Measurements from ENCODE around the gene INPP5A.

The INPP5A gene

GRCh38 chr10:132746386-132746785 lies 208.8 kb downstream of the INPP5A start:
- H3K4me3 ChIP-seq (replicated peaks; ENCODE audit: low read depth, low read length), result no peak overlapping the region
- DNase-seq (ENCODE audit: low read depth), result no peak
- TF ChIP-seq CTCF (IDR thresholded peaks at IDR 0.05; ENCODE audit: low read length, missing control alignments), result no peak

- TF ChIP-seq CTCF (IDR thresholded peaks at IDR 0.05; ENCODE audit: low read length, missing control alignments), result no peak
- DNase-seq (ENCODE audit: low read depth), result no peak
- no peak overlapping the region for H3K4me3 ChIP-seq (replicated peaks; ENCODE audit: low read depth, low read length)
Observed at GRCh38 chr10:132746801-132747625, 209.4 kb downstream of the INPP5A start.

- no peak for DNase-seq (ENCODE audit: low read depth)
- TF ChIP-seq CTCF (IDR thresholded peaks at IDR 0.05; ENCODE audit: low read length, missing control alignments), result no peak
- no peak overlapping the region for H3K4me3 ChIP-seq (replicated peaks; ENCODE audit: low read depth, low read length)
Observed at GRCh38 chr10:132748135-132748534, 210.5 kb downstream of the INPP5A start.

- H3K4me3 ChIP-seq (replicated peaks; ENCODE audit: low read depth, low read length), result no peak overlapping the region
- TF ChIP-seq CTCF (IDR thresholded peaks at IDR 0.05; ENCODE audit: low read length, missing control alignments), result no peak
- DNase-seq (ENCODE audit: low read depth), result no peak
Observed at GRCh38 chr10:132748545-132749370, 211.2 kb downstream of the INPP5A start.

- TF ChIP-seq CTCF (IDR thresholded peaks at IDR 0.05; ENCODE audit: low read length, missing control alignments), result no peak
- H3K4me3 ChIP-seq (replicated peaks; ENCODE audit: low read depth, low read length), result no peak overlapping the region
- no peak for DNase-seq (ENCODE audit: low read depth)
Observed at GRCh38 chr10:132749371-132749795, 211.8 kb downstream of the INPP5A start.

- TF ChIP-seq CTCF (IDR thresholded peaks at IDR 0.05; ENCODE audit: low read length, missing control alignments), result no peak
- no peak for DNase-seq (ENCODE audit: low read depth)
- H3K4me3 ChIP-seq (replicated peaks; ENCODE audit: low read depth, low read length), result no peak overlapping the region
Observed at GRCh38 chr10:132750936-132751335, 213.3 kb downstream of the INPP5A start.
